ENCODE measurements around the gene ADGRL3.

The ADGRL3 gene

GRCh38 chr4:61277785-61278760, 77.9 kb downstream of the ADGRL3 start:
- no peak for DNase-seq (ENCODE audit: low spot score)

- DNase-seq (ENCODE audit: low spot score) = no peak
These were observed 92.2 kb downstream of the ADGRL3 start for GRCh38 chr4:61292322-61292721.

- DNase-seq (ENCODE audit: low spot score) = no peak
These were observed 93.7 kb downstream of the ADGRL3 start for GRCh38 chr4:61293707-61294400.

- DNase-seq (ENCODE audit: low spot score) = no peak
These were observed 94.8 kb downstream of the ADGRL3 start for GRCh38 chr4:61294936-61295335.

- no peak for DNase-seq (ENCODE audit: low spot score)
These were observed 96.0 kb downstream of the ADGRL3 start for GRCh38 chr4:61296144-61296543.

- no peak for DNase-seq (ENCODE audit: low spot score)
These were observed 98.1 kb downstream of the ADGRL3 start for GRCh38 chr4:61298178-61298740.

GRCh38 chr4:61299316-61299715, 99.2 kb downstream of the ADGRL3 start:
- no peak for DNase-seq (ENCODE audit: low spot score)

- no peak for DNase-seq (ENCODE audit: low spot score)
These were observed 100.2 kb downstream of the ADGRL3 start for GRCh38 chr4:61300266-61300844.

GRCh38 chr4:61301271-61301670, 101.1 kb downstream of the ADGRL3 start:
- no peak for DNase-seq (ENCODE audit: low spot score)

GRCh38 chr4:61308033-61308432, 107.9 kb downstream of the ADGRL3 start:
- no peak for DNase-seq (ENCODE audit: low spot score)

- no peak for DNase-seq (ENCODE audit: low spot score)
These were observed 109.5 kb downstream of the ADGRL3 start for GRCh38 chr4:61309616-61310015.

- DNase-seq (ENCODE audit: low spot score) = no peak
These were observed 112.4 kb downstream of the ADGRL3 start for GRCh38 chr4:61312526-61312925.

GRCh38 chr4:61318431-61318830, 118.3 kb downstream of the ADGRL3 start:
- DNase-seq (ENCODE audit: low spot score) = no peak

GRCh38 chr4:61319156-61319555, 119.0 kb downstream of the ADGRL3 start:
- DNase-seq (ENCODE audit: low spot score) = no peak

- DNase-seq (ENCODE audit: low spot score) = no peak
These were observed 120.0 kb downstream of the ADGRL3 start for GRCh38 chr4:61320154-61320553.

GRCh38 chr4:61320631-61321030, 120.5 kb downstream of the ADGRL3 start:
- no peak for DNase-seq (ENCODE audit: low spot score)

GRCh38 chr4:61332693-61333092, 132.6 kb downstream of the ADGRL3 start:
- DNase-seq (ENCODE audit: low spot score) = no peak

- no peak for DNase-seq (ENCODE audit: low spot score)
These were observed 133.4 kb downstream of the ADGRL3 start for GRCh38 chr4:61333490-61333889.

GRCh38 chr4:61335241-61335763, 135.2 kb downstream of the ADGRL3 start:
- no peak for DNase-seq (ENCODE audit: low spot score)

- DNase-seq (ENCODE audit: low spot score) = no peak
These were observed 136.4 kb downstream of the ADGRL3 start for GRCh38 chr4:61336488-61336887.

GRCh38 chr4:61336916-61337315, 136.8 kb downstream of the ADGRL3 start:
- DNase-seq (ENCODE audit: low spot score) = no peak

GRCh38 chr4:61342061-61342460, 141.9 kb downstream of the ADGRL3 start:
- no peak for DNase-seq (ENCODE audit: low spot score)
